Esophagus squamous epithelium (tissue), 5 donors: Measurements from ENCODE around the gene YBX2. TPM values are rescaled to one million over a fixed set of nuclear protein-coding genes. Genes with fewer than 3 reads are reported as not detected.
"Not testable (repeated sequence)": the region's sequence is repeated elsewhere in the genome, so short reads cannot be mapped to it uniquely, and the experiment has no call there.

Experiments
- DNase-seq: peaks from one replicate; lab custom pipeline; 2025; lab: John Stamatoyannopoulos, UW
- H3K27ac ChIP-seq, 4 donors: fragments of 200-600 bp; sonication (generic); one replicate each; pipeline ENCODE4 v1.5.1; 2016 to 2019; ENCODE audit warnings: mild to moderate bottlenecking in 1 of 4
- H3K27me3 ChIP-seq, 4 donors: fragments of 200-600 bp; sonication (generic); 1 replicate in 3 of 4; 2 replicates in 1 of 4; pipeline versions ENCODE4 v1.5.1 to v1.6.0; 2017 to 2021; ENCODE audit warnings: antibody characterized with exemption in 1 of 4
- H3K36me3 ChIP-seq, 3 donors: fragments of 200-600 bp; sonication (generic); one replicate each; pipeline ENCODE4 v1.5.1; 2016 to 2019
- H3K4me1 ChIP-seq, 3 donors: fragments of 200-600 bp; sonication (generic); one replicate each; pipeline ENCODE4 v1.5.1; 2017 to 2019
- H3K4me3 ChIP-seq, 4 donors: fragments of 200-600 bp; sonication (generic); 1 replicate in 3 of 4; 2 replicates in 1 of 4; pipeline ENCODE4 v1.5.1; 2016 to 2019; ENCODE audit warnings: mild to moderate bottlenecking in 2 of 4, moderate library complexity in 1 of 4
- H3K9me3 ChIP-seq, 3 donors: fragments of 200-600 bp; sonication (generic); one replicate each; pipeline ENCODE4 v1.5.1; 2016 to 2019
- CTCF ChIP-seq, 6 experiments: fragments of 450-650 bp in 4 of 6; fragments of 200-600 bp in 2 of 6; sonication (generic) in 2 of 6; IDR thresholded peaks; one replicate each; pipeline ENCODE4 v1.5.1; 2016 to 2019; ENCODE audit warnings: antibody characterized with exemption in 6 of 6, mild to moderate bottlenecking in 4 of 6, moderate library complexity in 4 of 6
- POLR2A ChIP-seq, 4 donors: fragments of 450-650 bp; IDR thresholded peaks; one replicate each; pipeline ENCODE4 v1.6.1; 2017; ENCODE audit warnings: antibody characterized with exemption in 4 of 4, mild to moderate bottlenecking in 4 of 4, moderate library complexity in 3 of 4
- WGBS, 2 donors: methylation state at CpG; one replicate each; pipeline ENCODE4 v1.1.5; 2018; 5-methylcytosine and 5-hydroxymethylcytosine counted together
- intact Hi-C: fragments of 100-400 bp; cut with DNase I; formaldehyde crosslinking; loops from one replicate; pipeline ENCODE4 v1.15.0; 2022
- total RNA-seq, 4 donors: library from RNA; depleted of rRNA; stranded (reverse); fragments of >200 nt; gene quantifications; one replicate each; pipeline ENCODE4 v1.1.0, GENCODE V29; 2016
- donor health status: DM: yes; HTN: yes; CAD: no.

The YBX2 gene
- total RNA-seq = 1 to 10 TPM in 3 of 4 donors, under 1 TPM in 1; 0.44 to 3.8 (median 2.3) TPM

DNA sequence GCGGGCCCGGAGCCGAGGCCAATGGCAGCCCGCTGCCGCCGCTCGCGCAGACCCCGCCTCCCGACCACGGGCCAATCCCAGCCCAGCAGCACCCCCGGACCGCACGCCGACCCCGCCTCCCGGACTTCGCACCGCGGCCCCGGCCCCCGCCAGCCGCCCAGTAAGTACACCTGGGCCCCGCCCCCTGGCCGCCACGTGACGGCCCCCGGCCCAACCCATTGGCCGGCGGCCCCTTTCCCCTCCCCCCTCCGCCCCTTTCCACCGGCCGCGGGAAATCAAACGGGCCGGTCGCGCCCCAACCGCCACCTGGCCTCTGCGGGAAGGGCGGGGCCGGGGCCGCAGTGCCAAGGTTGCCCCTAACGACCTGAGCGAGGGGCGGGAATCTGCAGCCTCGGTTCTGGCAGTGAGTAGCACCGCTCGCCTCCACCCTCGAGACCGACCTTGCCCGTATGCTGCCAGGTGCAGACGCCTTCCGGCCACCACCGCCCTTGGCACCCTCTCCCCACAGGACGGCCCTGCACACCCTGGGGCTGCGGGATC lies at the start of gene YBX2:
TSS of gene YBX2 (minus strand) at position 26 of the 540 bp plus-strand sequence. CDS start 139 bp downstream, outside the sequence.
- H3K4me1 ChIP-seq = peaks cover 32 to 57% (median 37%) of the 10 kb centered on the region in 3 donors
- peaks cover 0 to 58% (median 0%) of the 10 kb centered on the region in 4 donors for H3K27me3 ChIP-seq
- TF ChIP-seq POLR2A (IDR thresholded peaks at IDR 0.05) (no peak), CTCF (IDR thresholded peaks at IDR 0.05) (no peak)
- H3K36me3 ChIP-seq = no peaks in the 10 kb centered on the region
- H3K9me3 ChIP-seq = no peaks in the 10 kb centered on the region
- intact Hi-C loops = no loop called here
- WGBS, 2 donors = 0 to 17% methylated on average over 2 to 6 of the region's 57 CpGs
- peak within 1 kb of the TSS; percentile 34 to 84 (median 67) for H3K27ac ChIP-seq
- peak within 1 kb of the TSS; percentile 12 to 62 (median 40) for H3K4me3 ChIP-seq
- no peak for DNase-seq

- H3K9me3 ChIP-seq = no peaks in the 10 kb centered on the region
- peaks cover 0 to 37% (median 3%) of the 10 kb centered on the region in 4 donors for H3K27me3 ChIP-seq
- intact Hi-C loops = no loop called here
- H3K4me3 ChIP-seq = no peak overlapping the region
- TF ChIP-seq POLR2A (IDR thresholded peaks at IDR 0.05) (no peak), CTCF (IDR thresholded peaks at IDR 0.05) (no peak)
- H3K27ac ChIP-seq = no peak overlapping the region
- 37 to 69% methylated on average over 2 to 5 of the region's 15 CpGs for WGBS, 2 donors
- no peaks in the 10 kb centered on the region for H3K4me1 ChIP-seq
- DNase-seq = no peak
- no peaks in the 10 kb centered on the region for H3K36me3 ChIP-seq
These were observed 48.8 kb upstream of the YBX2 start for GRCh38 chr17:7343250-7343649.

- TF ChIP-seq CTCF (IDR thresholded peaks at IDR 0.05) (no peak), POLR2A (IDR thresholded peaks at IDR 0.05) (no peak)
- H3K4me1 ChIP-seq = no peaks in the 10 kb centered on the region
- DNase-seq = no peak
- intact Hi-C loops = no loop called here
- H3K36me3 ChIP-seq = no peaks in the 10 kb centered on the region
- H3K27me3 ChIP-seq = peaks cover 0 to 41% (median 3%) of the 10 kb centered on the region in 4 donors
- no peaks in the 10 kb centered on the region for H3K9me3 ChIP-seq
- no peak overlapping the region for H3K27ac ChIP-seq
- no peak overlapping the region for H3K4me3 ChIP-seq
- 84 to 87% methylated on average over 7 to 9 of the region's 13 CpGs for WGBS, 2 donors
These were observed 47.4 kb upstream of the YBX2 start for GRCh38 chr17:7341842-7342241.

- WGBS, 2 donors = 77 to 86% methylated on average over 2 of the region's 2 CpGs
- no peak overlapping the region for H3K27ac ChIP-seq
- H3K9me3 ChIP-seq = no peaks in the 10 kb centered on the region
- no peak for DNase-seq
- intact Hi-C loops = no loop called here
- H3K4me1 ChIP-seq = peaks cover 0 to 9% (median 0%) of the 10 kb centered on the region in 3 donors
- TF ChIP-seq POLR2A (IDR thresholded peaks at IDR 0.05) (no peak), CTCF (IDR thresholded peaks at IDR 0.05) (no peak)
- peaks cover 0 to 58% (median 3%) of the 10 kb centered on the region in 4 donors for H3K27me3 ChIP-seq
- no peak overlapping the region for H3K4me3 ChIP-seq
- no peaks in the 10 kb centered on the region for H3K36me3 ChIP-seq
These were observed 45.7 kb upstream of the YBX2 start for GRCh38 chr17:7340179-7340578.

DNA sequence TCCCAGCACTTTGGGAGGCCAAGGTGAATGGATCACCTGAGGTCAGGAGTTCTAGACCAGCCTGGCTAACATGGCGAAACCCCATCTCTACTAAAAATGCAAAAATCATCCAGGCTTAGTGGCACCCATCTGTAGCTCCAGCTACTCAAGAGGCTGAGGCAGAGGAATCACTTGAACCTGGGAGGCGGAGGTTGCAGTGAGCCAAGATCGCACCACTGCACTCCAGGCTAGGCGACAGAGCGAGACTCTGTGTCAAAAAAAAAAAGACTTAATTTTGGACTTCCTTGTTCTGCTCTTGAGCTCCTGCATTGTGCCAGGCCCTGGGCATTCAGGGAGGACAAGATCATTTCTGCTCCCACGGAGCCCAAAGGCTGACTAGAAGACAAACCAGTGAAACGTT lies 43.2 kb upstream of the YBX2 start:
- DNase-seq, H3K4me1 ChIP-seq, H3K27ac ChIP-seq, intact Hi-C loops, H3K36me3 ChIP-seq, H3K9me3 ChIP-seq: not testable (repeated sequence)
- Histone ChIP-seq H3K27me3 (peaks cover 0 to 62% (median 0%) of the 10 kb centered on the region in 4 donors), H3K4me3 (peak overlapping the region in 2 of 4 donors; percentile 40 to 57)
- 51 to 61% methylated on average over 3 to 4 of the region's 7 CpGs for WGBS, 2 donors
